ENCODE results near the gene SLC2A5. TPM values are rescaled to one million over a fixed set of nuclear protein-coding genes. Genes with fewer than 3 reads are reported as not detected.

Gene SLC2A5
- polyA plus RNA-seq, 4 donors: 0.60 to 1.1 (median 0.90) TPM

DNA sequence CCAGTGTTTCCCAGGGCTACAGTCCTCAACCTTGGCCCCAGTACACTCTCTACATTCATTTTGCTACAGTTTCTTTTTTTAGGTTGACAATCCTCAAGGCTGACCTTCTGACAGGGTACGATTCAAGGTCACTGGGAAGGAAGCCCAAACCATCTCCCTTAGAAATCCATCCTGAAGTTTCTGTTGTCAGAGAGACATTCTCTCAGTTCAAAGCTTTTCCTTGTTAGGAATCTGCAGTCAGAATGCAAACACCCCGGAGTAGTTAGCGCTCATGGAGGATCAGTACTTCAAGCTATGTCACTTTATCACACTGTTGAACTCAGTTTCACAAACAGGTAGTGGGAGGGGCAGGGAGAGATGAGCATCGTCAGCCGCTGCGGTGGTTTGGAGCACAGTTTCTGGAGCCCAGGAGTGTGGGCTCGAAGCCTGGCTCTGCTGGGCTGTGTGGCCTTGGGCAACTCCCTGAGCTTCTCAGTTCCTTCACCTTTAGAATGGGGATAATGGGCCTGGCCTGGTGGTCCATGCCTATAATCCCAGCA is 4.2 kb downstream of the SLC2A5 start:
- no peak for DNase-seq (ENCODE audit: low read depth in 4 of 4, low spot score in 2 of 4)

DNA sequence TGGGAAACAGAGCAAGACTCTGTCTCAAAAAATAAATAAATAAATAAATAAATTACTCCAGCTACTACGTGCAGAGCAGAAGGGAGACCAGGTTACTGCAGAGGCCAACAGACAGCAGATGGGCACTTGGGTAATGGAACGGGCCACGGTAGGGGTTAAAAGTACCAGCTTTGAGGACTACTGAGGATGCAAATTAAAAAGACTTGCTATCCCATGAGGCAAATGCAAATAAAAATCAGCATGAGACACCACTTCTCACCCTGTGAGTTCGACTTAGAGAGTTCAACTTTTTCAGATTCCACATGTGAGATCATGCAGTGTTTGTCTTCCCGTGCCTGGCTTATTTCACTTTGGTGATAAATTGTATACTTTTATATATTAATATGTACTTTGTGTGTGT is 6.6 kb downstream of the SLC2A5 start:
- no peak for DNase-seq (ENCODE audit: low read depth in 4 of 4, low spot score in 2 of 4)

DNA sequence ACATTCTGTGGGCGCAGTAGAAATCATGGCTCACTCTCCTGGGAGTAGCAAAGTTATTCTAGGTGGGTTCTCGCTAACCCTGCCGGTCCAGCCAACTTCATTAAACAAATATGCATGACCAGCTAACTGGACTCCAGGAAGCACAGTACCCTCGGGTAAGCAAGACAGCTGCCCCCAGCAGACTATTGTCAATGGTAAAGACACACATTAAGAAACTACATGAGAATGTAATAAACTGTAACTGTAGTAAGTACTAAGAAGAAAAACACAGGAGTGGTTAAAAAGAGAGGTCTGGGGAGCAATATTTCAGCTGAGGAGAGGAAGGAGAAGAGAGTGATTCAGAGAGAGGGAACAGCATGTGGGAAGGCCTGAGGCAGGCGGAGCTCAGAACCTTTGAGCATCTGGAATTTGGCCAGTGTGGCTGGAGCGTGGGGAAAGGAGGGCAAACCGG is 7.4 kb downstream of the SLC2A5 start:
- no peak for DNase-seq (ENCODE audit: low read depth in 4 of 4, low spot score in 2 of 4)

DNA sequence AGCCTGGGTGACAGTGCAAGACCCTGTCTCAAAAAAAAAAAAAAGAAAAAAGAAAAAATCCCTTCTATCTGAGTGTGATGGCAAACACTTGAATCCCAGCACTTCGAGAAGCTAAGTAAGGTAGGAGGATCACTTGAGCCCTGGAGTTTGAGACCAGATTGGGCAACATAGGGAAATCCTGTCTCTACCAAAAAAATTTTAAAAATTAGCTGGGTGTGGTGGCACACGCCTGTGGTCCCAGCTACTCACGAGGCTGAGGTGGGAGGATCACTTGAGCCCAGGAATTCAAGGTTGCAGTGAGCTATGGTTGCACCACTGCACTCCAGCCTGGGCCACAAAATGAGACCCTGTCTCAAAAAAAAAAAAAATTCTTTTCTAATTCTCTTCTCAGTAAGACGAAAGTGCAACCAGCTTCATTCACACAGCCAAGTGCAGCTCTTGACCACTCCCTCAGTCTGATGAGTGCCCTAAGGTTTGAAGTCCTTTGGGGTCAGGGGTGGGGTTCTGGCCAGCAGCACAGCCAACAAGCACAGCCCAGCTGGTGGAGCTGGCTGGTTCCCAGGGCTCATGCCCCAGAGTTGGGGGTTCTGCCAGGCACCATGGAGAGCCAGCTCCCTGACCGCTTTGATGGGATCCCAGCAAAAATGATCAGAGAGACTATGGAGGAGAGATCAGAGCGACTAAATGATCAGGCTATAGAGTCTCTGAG is 8.0 kb downstream of the SLC2A5 start:
- no peak for DNase-seq (ENCODE audit: low read depth in 4 of 4, low spot score in 2 of 4)

DNA sequence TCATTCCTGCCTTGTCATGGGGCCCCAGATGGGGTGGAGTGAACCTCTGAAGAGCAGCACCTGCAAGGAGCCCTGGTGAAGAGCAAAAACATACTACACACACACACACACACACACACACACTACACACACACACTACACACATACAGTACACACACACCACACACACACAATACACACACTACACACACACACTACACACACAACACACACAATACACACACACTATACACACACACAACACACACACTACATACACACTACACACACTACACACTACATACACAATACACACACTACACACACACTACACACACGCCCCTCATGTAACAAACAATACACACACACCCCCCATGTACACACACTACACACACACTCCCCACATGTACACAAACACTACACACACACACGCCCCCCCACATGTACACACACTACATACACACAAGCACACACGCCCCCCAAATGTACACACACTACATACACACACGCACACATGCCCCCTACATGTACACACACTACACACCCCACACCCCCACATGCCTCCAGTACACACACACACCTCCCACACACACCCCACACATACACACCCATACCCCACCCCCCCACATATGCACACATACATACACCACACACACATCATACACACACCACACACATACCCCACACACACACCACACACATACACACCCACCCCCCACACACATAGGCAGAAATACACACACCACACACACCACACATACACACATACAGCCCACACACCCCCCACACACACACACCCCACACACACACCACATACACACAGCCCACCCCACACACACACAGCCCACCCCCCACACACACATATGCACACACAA is 9.3 kb downstream of the SLC2A5 start:
- DNase-seq (ENCODE audit: low read depth in 4 of 4, low spot score in 2 of 4): no peak

DNA sequence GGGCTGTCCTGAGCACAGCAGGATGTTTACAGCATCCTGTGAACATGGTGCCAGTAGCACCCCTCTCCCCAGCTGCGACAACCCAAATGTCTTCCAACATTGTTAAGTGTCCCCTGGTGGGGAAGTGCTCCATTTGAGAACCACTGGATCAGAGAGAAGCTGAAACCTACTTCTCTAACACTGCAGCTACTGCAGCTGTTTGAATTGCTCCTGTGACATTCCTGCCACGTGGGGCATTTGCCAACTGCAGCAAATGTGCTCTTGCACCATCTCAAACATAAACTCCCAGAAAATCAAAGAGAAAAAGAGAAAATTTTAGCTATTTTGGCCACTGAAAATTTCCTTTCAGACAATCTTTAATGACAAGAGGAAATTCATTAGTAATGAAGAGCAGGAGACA is 11.0 kb downstream of the SLC2A5 start:
- DNase-seq (ENCODE audit: low read depth in 4 of 4, low spot score in 2 of 4): no peak

DNA sequence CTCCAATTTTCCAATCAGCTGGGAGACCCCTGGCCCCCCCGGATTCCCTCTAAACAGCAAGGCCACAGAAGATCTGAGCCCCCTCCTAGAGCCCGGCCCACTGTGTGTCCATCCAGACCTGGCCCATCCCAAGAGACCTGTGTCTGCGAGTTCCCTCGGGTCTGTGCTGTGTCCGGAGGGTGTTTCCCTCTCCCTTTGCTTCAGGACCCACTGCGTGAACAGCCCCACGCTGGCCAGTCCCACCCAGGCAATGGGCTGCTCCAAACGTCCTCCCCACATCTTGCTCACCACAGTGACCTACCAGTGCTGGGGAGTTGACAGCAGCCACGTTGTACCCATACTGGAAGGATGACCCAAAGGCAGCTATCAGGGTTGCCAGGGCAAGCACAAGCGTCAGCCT is 11.6 kb downstream of the SLC2A5 start:
- no peak for DNase-seq (ENCODE audit: low read depth in 4 of 4, low spot score in 2 of 4)

DNA sequence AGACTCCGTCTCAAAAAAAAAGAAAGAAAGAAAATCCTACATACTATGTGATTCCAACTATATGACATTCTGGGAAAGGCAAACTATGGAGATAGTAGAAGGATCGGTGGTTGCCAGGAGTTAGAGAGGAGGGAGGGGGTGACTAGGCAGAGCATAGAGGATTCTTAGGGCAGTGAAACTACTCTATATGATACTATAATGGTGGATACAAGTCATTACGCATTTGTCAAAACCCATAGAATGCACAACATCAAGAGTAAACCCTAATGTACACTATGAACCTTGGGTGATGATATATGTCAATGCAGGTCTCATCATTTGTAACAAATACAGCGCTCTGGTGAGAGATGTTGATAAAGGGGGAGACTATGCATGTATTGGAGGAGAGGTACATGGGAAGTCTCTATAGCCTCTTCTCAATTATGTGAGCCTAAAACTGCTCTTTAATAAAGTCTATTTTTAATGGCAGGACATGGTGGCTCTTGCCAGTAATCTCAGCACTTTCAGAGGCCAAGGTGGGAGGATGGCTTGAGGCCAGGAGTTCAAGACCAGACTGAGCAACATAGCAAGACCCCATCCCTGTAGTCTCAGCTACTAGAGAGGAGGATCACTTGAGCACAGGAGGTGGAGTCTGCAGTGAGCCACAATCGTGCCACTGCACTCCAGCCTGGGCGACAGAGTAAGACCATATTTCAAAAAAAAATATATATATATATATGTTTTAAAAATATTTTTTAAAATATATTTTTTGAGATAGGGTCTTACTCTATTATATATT is 17.0 kb downstream of the SLC2A5 start:
- no peak for DNase-seq (ENCODE audit: low read depth in 4 of 4, low spot score in 2 of 4)

DNA sequence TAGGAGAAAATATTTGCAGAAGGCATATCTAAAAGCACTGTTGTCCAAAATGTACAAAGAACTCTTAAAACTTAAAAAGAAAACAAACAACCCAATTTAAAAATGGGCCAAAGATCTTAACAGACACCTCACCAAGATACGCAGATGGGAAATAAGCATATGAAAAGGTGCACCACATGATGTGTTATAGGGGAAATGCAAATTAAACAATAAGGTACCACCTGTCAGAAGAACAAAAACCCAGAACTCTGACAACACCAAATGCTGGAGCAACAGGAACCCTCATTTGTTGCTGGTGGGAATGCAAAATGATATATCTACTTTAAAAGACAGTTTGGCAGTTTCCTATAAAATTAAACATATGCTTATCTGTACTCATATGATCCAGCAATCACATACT is 18.1 kb downstream of the SLC2A5 start:
- DNase-seq (ENCODE audit: low read depth in 4 of 4, low spot score in 2 of 4): no peak

DNA sequence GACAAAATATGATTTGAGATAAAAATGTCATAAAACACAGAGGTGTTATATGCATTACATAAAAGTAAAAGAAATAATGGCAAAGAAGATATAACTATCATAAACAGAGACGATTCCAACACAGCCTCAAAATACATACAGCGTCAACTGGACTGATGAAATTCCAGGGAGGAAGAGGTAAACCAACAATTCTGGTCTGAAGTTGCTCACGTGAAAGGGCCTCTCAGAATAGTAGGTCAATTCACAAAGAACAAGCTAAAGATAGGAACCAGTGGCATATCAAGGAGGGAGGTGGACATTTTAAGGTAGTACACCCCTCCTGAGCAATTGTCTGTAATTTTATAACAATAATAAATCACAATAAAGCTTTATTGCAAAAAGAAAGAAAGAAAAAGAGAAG is 18.6 kb downstream of the SLC2A5 start:
- no peak for DNase-seq (ENCODE audit: low read depth in 4 of 4, low spot score in 2 of 4)

DNA sequence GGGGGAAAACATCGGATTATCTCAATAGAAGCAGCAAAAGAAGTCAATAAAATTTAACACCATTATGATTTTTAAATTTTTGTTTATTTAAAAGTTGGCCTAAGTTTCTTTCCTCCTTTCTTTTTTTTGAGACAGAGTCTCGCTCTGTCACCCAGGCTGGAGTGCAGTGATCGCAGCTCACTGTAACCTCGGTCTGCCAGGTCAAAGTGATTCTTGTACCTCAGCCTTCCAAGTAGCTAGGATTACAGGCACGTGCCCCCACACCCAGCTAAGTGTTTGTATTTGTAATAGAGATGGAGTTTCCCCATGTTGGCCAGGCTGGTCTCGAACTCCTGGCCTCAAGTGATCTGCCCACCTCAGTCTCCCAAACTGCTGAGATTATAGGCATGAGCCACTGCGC is 20.9 kb downstream of the SLC2A5 start:
- no peak for DNase-seq (ENCODE audit: low read depth in 4 of 4, low spot score in 2 of 4)

DNA sequence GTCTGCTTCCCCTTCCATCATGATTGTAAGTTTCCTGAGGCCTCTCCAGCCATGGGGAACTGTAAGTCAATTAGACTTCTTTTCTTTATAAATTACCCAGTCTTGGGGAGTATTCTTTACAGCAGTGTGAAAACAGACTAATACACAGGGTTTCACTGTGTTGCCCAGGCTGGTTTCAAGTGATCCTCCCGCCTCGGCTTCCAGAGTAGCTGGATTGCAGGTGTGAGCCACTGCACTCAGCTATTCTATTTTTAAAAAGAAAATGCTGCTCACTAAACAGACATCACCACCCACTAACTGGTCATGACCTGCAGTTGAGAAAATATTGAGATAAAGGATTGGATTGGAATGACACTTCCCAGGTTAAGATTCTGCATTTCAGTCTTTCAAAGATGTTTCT is 22.4 kb downstream of the SLC2A5 start:
- DNase-seq (ENCODE audit: low read depth in 4 of 4, low spot score in 2 of 4): no peak

DNA sequence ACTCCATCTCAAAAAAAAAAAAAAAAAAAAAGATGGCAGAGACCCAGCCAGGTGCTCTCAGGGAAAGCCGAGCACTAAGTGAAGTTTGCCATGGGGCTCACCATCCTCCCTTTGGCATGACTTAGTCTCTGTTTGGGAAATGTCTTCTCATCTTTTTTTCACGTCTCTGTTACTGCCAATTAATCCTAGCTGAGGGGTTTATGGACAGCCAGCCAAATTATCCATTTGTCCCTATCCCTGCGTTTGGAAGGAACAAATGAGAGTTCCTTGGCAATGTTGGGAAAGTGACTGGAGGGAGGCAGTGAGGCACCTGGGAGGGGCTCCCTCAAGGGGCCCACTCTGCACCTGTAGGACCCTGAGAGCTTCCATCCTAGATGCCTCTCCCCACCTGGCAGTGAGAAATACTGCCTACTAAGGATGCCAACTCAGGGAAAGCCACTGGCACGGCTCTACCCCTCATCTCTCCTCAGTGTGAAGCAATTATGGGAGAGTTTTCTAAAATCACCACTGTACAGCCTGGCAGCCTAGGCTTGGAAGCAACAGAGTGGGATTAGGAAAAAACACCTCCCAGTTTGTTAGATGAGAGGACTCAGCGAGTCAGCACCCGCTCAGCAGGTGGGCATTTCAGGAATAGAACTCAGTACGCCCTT is 23.4 kb downstream of the SLC2A5 start:
- no peak for DNase-seq (ENCODE audit: low read depth in 4 of 4, low spot score in 2 of 4)

DNA sequence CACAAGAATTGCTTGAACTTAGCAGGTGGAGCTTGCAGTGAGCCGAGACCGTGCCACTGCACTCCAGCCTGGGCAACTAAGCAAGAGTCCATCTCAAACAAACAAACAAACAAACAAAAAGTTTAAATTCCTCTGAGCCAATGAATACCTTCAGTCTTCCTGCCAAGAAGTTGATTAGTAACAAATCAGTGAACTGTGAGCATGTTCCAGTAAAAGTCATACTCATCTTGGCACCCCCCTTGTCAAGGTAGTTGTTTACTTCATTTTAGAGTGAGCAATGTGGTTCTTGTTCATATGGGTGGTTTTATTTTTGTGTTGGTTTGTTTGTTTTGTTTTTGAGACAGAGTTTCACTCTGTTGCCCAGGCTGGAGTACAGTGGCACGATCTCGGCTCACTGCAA is 25.2 kb downstream of the SLC2A5 start:
- DNase-seq (ENCODE audit: low read depth in 4 of 4, low spot score in 2 of 4): no peak

DNA sequence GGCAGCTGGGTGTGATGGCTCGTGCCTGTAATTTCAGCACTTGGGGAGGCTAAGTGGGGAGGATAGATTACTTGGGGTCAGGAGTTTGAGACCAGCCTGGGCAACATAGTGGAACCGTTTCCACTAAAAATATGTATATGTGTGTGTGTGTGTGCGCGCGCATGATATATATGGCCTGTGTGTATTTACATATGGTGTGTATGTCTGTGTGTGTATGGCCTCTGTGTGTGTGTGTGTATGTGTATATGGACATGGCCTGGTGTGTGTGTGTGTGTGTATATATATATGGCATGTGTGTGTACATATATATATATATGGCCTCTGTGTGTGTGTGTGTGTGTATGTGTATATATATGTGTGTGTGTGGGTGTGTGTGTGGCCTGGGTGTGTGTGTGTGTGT is 27.2 kb downstream of the SLC2A5 start:
- no peak for DNase-seq (ENCODE audit: low read depth in 4 of 4, low spot score in 2 of 4)

DNA sequence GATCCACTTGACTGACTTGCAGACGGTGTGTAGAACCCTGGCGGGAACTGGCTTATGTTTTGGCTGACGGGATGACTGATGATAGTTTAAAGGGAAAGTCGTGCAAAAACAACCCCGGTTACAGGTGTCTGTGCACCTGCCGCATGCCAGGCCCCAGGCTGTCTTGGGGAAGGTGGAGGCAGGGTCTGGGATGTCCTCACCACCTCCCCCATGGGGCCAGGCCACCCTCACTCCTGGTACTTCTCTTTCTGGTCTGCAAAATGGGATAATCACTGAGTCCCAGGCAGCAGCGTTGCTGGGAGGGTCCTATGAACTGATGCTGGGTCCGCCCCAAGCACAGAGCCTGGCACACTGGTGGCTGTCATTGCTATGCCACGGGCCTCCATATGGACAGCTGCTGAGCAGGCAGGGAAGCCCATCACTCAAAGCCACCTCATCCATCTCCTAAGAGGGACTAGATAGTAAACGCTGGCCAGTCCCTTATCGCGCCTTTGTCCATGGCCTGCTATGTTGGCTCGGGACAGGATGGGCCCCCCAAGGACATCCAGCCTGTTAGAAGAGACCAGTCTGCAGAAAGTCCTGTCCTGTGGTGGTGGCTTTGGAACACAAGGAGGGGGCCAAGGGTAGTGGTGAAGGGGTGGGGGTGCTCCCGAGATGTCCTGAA is 28.2 kb downstream of the SLC2A5 start:
- DNase-seq (ENCODE audit: low read depth in 4 of 4, low spot score in 2 of 4): no peak

DNA sequence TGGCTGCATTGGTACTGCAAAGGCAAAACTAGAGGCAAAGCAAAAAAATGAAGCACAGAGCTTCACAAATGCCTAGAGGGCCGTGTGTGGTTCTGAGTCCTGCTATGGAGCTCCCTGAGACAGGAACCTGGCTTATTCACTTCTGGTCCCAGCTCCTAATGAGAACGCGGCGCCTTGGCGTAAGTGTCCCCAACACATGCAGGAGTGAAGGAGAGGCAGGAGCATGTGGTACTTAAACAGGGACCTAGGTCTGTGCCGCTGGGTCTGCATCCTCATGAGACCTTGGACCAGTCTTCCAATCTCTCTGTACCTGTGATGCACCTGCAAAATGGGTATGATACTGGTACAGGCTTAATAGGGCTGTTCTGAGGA is 28.8 kb downstream of the SLC2A5 start:
- DNase-seq (ENCODE audit: low read depth in 4 of 4, low spot score in 2 of 4): no peak

DNA sequence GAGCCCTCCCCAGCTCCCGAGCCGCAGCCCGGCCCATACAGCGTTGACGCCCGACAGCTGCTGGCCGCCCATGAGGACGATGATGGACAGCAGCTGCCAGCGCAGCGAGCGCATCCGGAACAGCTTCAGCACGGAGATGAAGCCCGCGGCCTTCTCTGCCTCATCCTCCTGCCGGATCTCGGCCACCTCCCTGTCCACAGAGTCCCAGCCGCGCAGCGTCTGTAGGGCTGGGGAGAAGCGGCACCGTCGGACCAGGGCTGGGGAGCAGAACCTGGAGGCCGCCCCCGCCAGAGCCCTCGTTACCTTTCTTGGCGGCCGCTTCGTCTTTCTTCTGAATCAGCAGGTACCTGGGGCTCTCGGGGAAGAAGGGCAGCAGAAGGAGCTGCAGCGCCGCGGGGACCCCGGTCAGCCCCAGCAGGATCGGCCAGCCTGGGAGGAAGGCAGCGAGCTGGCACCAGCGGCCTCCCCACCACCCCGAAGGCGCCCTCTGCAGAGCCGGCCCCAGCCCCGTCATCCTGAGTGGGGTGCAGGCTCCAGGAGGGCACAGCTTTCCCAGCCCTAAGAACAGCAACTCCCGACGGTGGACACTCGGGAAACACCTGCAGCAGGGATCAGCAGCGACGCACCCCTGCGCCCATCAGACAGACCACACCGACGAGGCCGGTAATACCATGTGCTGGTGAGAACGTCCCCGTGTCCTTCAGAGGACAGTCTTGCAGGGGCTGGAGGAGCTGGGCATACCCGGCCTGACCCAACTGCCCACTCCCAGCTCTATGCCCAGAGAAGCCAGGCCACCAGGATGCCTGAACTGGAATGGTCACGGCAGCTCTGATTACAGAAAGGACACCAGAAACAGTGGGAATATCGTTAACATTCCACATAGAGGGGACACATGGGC is 29.4 kb downstream of the SLC2A5 start:
- no peak for DNase-seq (ENCODE audit: low read depth in 4 of 4, low spot score in 2 of 4)

Measured in left renal cortex interstitium (tissue), 4 donors.